B cell (primary cell): ENCODE data around the gene RRAS2.

Experiments used
- CTCF ChIP-seq: fragments of 200-600 bp; IDR thresholded peaks from one replicate; pipeline ENCODE4 v1.8.0; 2022; ENCODE audit warnings: antibody characterized with exemption, mild to moderate bottlenecking
- EZH2 ChIP-seq: IDR thresholded peaks from 2 replicates; pipeline ENCODE4 v1.6.1; 2012; ENCODE audit warnings: borderline replicate concordance, low read depth, mild to moderate bottlenecking, moderate library complexity, low read length; ENCODE audit not compliant: insufficient read depth, poor library complexity, severe bottlenecking

- TF ChIP-seq CTCF (no peak), EZH2 (no peak)
Measured at GRCh38 chr11:14229472-14229871, 129.5 kb downstream of the RRAS2 start.
